Medulla oblongata (tissue), 1 donor: ENCODE measurements around the gene RAD51B.

Experiments used
- DNase-seq: peaks from one replicate; pipeline ENCODE4 v3.0.0-alpha.2; 2015; ENCODE audit errors: extremely low spot score

Gene RAD51B

GRCh38 chr14:68459480-68460136 lies 640.0 kb downstream of the RAD51B start:
- DNase-seq: peak; percentile 63

GRCh38 chr14:68460541-68460940 lies 641.0 kb downstream of the RAD51B start:
- peak; percentile 66 for DNase-seq

GRCh38 chr14:68461086-68461485 lies 641.5 kb downstream of the RAD51B start:
- DNase-seq: no peak

GRCh38 chr14:68462683-68463082 lies 643.1 kb downstream of the RAD51B start:
- DNase-seq: no peak

- no peak for DNase-seq
Measured at GRCh38 chr14:68463299-68463698, 643.7 kb downstream of the RAD51B start.

- DNase-seq: no peak
Measured at GRCh38 chr14:68463705-68464374, 644.3 kb downstream of the RAD51B start.

GRCh38 chr14:68464711-68465110 lies 645.1 kb downstream of the RAD51B start:
- no peak for DNase-seq

GRCh38 chr14:68466491-68466977 lies 647.0 kb downstream of the RAD51B start:
- DNase-seq: no peak

GRCh38 chr14:68467425-68467824 lies 647.8 kb downstream of the RAD51B start:
- no peak for DNase-seq

GRCh38 chr14:68468437-68469207 lies 649.0 kb downstream of the RAD51B start:
- DNase-seq: no peak

- DNase-seq: no peak
Measured at GRCh38 chr14:68469208-68469713, 649.7 kb downstream of the RAD51B start.

GRCh38 chr14:68470361-68470760 lies 650.8 kb downstream of the RAD51B start:
- no peak for DNase-seq

GRCh38 chr14:68471029-68471963 lies 651.7 kb downstream of the RAD51B start:
- no peak for DNase-seq

GRCh38 chr14:68471964-68472508 lies 652.5 kb downstream of the RAD51B start:
- DNase-seq: no peak

- no peak for DNase-seq
Measured at GRCh38 chr14:68473069-68473468, 653.5 kb downstream of the RAD51B start.

GRCh38 chr14:68473794-68474193 lies 654.2 kb downstream of the RAD51B start:
- DNase-seq: no peak

GRCh38 chr14:68474741-68475140 lies 655.2 kb downstream of the RAD51B start:
- DNase-seq: no peak

GRCh38 chr14:68475802-68476201 lies 656.2 kb downstream of the RAD51B start:
- no peak for DNase-seq

- DNase-seq: peak; percentile 83
Measured at GRCh38 chr14:68476212-68477109, 656.9 kb downstream of the RAD51B start.

GRCh38 chr14:68477110-68477455 lies 657.5 kb downstream of the RAD51B start:
- no peak for DNase-seq
